Esophagus (tissue), 2 donors: ENCODE data around the gene CXADR. TPM values are rescaled to one million over a fixed set of nuclear protein-coding genes. Genes with fewer than 3 reads are reported as not detected.

Experiments
- H3K27ac ChIP-seq, 2 donors: one replicate each; pipeline ENCODE4 v1.5.1; 2013; ENCODE audit warnings: low read depth in 2 of 2, mild to moderate bottlenecking in 2 of 2, inconsistent platforms in 1 of 2, low read length in 1 of 2, moderate library complexity in 1 of 2
- H3K27me3 ChIP-seq, 2 donors: one replicate each; pipeline ENCODE4 v1.6.1; 2013; ENCODE audit warnings: low read length in 2 of 2, control low read depth in 1 of 2, mild to moderate bottlenecking in 1 of 2; ENCODE audit not compliant: insufficient read depth in 2 of 2, control insufficient read depth in 1 of 2
- H3K36me3 ChIP-seq, 2 donors: one replicate each; pipeline ENCODE4 v1.6.1; 2013; ENCODE audit warnings: low read length in 1 of 2; ENCODE audit not compliant: control insufficient read depth in 2 of 2, insufficient read depth in 2 of 2
- H3K4me1 ChIP-seq, 2 donors: one replicate each; pipeline ENCODE4 v1.6.1; 2013; ENCODE audit warnings: low read length in 1 of 2; ENCODE audit not compliant: control insufficient read depth in 2 of 2, insufficient read depth in 2 of 2
- H3K4me3 ChIP-seq, 2 donors: one replicate each; pipeline ENCODE4 v1.5.1; 2013; ENCODE audit warnings: low read length in 2 of 2, mild to moderate bottlenecking in 2 of 2, low read depth in 1 of 2, moderate library complexity in 1 of 2
- H3K9me3 ChIP-seq, 2 donors: one replicate each; pipeline ENCODE4 v1.6.1; 2013; ENCODE audit warnings: mild to moderate bottlenecking in 2 of 2, low read depth in 1 of 2, low read length in 1 of 2, moderate library complexity in 1 of 2; ENCODE audit not compliant: control insufficient read depth in 2 of 2, insufficient read depth in 1 of 2
- WGBS, 2 donors: extraction: QIAGEN DNeasy Blood & Tissue Kit; methylation state at CpG; one replicate each; pipeline ENCODE4 v1.1.7; 2013; 5-methylcytosine and 5-hydroxymethylcytosine counted together
- polyA plus RNA-seq, 2 donors: library from polyadenylated mRNA; stranded (reverse); fragments of 200-250 nt; gene quantifications; one replicate each; pipeline ENCODE4 v1.2.3, GENCODE V29; 2013
- donor health status: healthy with polysubstance abuse.
- donor health status: Bipolar disorder and iron deficiency.

CXADR gene
- polyA plus RNA-seq, 2 donors, result 9.7 to 9.8 TPM

DNA sequence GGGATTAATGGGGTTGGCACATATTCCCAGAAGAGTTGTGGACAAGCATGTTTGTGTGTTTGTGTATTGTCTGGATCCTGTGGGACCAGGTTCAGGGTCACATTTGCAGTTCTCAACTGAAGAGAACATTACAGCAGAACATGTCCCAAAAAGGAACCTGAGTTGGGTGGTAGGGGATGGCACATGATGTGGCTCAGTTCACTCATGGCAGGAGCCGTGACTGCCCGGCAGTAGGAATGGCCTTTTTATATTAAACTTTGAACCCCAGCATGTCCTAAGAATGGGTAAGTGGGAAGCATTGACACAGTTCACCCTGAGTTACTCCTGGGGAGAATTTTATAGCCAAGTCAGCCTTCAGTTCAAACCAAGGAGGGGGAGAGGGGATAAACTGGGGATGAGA lies 41.3 kb downstream of the CXADR start:
- Histone ChIP-seq H3K27ac (no peak overlapping the region), H3K4me3 (no peak overlapping the region), H3K36me3 (no peaks in the 10 kb centered on the region), H3K4me1 (no peaks in the 10 kb centered on the region), H3K27me3 (no peaks in the 10 kb centered on the region), H3K9me3 (no peaks in the 10 kb centered on the region)
- WGBS, 2 donors, result 46 to 91% methylated on average over 2 of the region's 2 CpGs

DNA sequence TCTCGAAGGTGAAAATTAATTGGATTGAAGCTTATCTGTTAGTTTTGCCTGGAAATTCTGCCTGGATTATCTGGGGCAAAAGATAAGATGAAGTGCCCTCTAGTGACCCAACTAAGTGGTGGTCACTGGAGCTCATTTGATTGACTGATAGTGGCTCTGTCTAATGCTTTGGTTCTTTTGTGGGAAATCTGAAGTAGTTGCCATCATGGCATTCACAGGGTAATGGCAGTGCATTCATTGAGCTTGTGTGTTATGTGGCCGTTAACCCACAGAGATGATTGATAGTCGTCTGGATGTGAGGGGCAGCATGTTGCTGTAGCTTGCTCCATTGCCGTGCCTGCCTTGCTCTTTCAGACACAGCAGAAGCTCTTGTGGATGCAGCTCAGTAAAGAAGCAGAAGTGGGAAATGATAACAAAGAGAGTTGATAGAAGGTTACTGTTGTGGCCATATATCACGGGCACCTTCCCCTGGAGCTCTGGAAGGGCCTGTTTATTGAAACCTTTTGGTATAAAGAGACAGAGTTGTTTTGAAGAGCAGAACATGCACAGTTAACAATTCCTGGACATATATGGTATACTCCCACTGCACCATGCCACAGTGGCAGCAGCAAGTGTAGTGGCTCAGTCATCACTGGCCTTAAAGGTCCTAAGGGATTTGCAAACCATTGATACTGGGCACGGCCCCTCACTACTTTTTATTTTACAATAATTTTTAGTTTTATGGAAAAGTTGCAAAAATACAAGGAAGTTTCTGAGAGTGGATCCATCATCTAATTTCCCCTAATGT lies 42.0 kb downstream of the CXADR start:
- H3K9me3 ChIP-seq, result no peaks in the 10 kb centered on the region
- H3K4me1 ChIP-seq, result no peaks in the 10 kb centered on the region
- WGBS, 2 donors, result 59 to 64% methylated on average over 6 of the region's 6 CpGs
- H3K36me3 ChIP-seq, result no peaks in the 10 kb centered on the region
- no peak overlapping the region for H3K4me3 ChIP-seq
- H3K27ac ChIP-seq, result no peak overlapping the region
- no peaks in the 10 kb centered on the region for H3K27me3 ChIP-seq

- no peaks in the 10 kb centered on the region for H3K9me3 ChIP-seq
- peaks cover 0 to 4% of the 10 kb centered on the region in 2 donors for H3K36me3 ChIP-seq
- H3K27ac ChIP-seq, result no peak overlapping the region
- no peaks in the 10 kb centered on the region for H3K27me3 ChIP-seq
- H3K4me1 ChIP-seq, result no peaks in the 10 kb centered on the region
- WGBS, 2 donors, result 75 to 85% methylated on average over 5 of the region's 5 CpGs
- no peak overlapping the region for H3K4me3 ChIP-seq
These were observed 47.7 kb downstream of the CXADR start for GRCh38 chr21:17560377-17561025.

GRCh38 chr21:17570786-17571185 lies 57.9 kb downstream of the CXADR start:
- Histone ChIP-seq H3K36me3 (no peaks in the 10 kb centered on the region), H3K27me3 (no peaks in the 10 kb centered on the region), H3K9me3 (no peaks in the 10 kb centered on the region), H3K27ac (no peak overlapping the region), H3K4me1 (no peaks in the 10 kb centered on the region), H3K4me3 (no peak overlapping the region)
- 86 to 87% methylated on average over 9 of the region's 9 CpGs for WGBS, 2 donors

DNA sequence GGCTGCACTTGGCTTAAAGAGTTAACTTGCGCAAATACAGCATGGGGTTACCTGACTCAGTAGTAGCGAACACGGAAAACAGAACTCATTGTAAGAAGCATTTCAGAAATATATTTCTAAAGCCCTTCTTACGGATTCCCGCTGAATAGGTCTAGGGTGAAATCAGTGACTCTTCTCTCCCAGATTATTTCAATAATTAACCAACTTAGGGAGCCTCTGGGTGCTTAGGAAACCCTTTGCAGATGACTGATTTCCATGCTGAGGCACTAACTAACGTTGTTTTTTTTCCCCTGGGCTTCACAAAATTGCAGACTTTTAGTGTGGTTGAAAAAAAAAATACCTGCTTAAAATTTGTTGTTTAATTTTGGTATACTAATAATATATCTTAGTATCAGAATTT lies 59.6 kb downstream of the CXADR start:
- Histone ChIP-seq H3K9me3 (no peaks in the 10 kb centered on the region), H3K36me3 (no peaks in the 10 kb centered on the region), H3K27me3 (no peaks in the 10 kb centered on the region), H3K4me3 (no peak overlapping the region), H3K4me1 (no peaks in the 10 kb centered on the region), H3K27ac (no peak overlapping the region)
- WGBS, 2 donors, result 81 to 93% methylated on average over 6 of the region's 6 CpGs

GRCh38 chr21:17575076-17575475 lies 62.2 kb downstream of the CXADR start:
- no peaks in the 10 kb centered on the region for H3K27me3 ChIP-seq
- no peak overlapping the region for H3K27ac ChIP-seq
- no peaks in the 10 kb centered on the region for H3K4me1 ChIP-seq
- H3K4me3 ChIP-seq, result no peak overlapping the region
- 93 to 96% methylated on average over 5 of the region's 5 CpGs for WGBS, 2 donors
- no peaks in the 10 kb centered on the region for H3K9me3 ChIP-seq
- no peaks in the 10 kb centered on the region for H3K36me3 ChIP-seq

- no peaks in the 10 kb centered on the region for H3K4me1 ChIP-seq
- 73 to 76% methylated on average over 5 of the region's 5 CpGs for WGBS, 2 donors
These were observed 63.4 kb downstream of the CXADR start for GRCh38 chr21:17576080-17576835.

DNA sequence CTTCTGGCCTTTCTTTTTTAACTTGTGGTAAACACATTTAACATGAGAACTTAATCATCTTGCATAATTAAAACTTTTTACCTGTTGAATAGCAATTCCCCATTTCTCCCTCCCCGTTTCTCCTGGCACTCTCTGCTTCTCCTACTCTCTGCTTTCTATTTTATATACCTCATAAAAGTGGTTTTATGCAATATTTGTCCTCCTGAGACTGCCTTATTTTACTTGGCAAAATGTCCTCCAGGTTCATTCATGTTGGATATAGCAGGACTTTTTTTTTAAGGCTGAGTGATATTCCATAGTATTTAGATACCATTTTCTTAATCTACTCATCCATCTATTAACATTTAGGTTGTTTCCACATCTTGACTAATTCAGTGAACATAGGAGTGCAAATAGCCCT lies 64.9 kb downstream of the CXADR start:
- H3K4me3 ChIP-seq, result no peak overlapping the region
- H3K36me3 ChIP-seq, result no peaks in the 10 kb centered on the region
- H3K9me3 ChIP-seq, result no peaks in the 10 kb centered on the region
- WGBS, 2 donors, result 81 to 88% methylated on average over 1 of the region's 1 CpG
- H3K27me3 ChIP-seq, result no peaks in the 10 kb centered on the region
- no peaks in the 10 kb centered on the region for H3K4me1 ChIP-seq
- H3K27ac ChIP-seq, result no peak overlapping the region

More at GRCh38 chr21:17576080-17576835, 63.4 kb downstream of the CXADR start:
- H3K27ac ChIP-seq, result no peak overlapping the region
- H3K36me3 ChIP-seq, result no peaks in the 10 kb centered on the region
- H3K4me3 ChIP-seq, result no peak overlapping the region
- H3K9me3 ChIP-seq, result no peaks in the 10 kb centered on the region
- no peaks in the 10 kb centered on the region for H3K27me3 ChIP-seq

GRCh38 chr21:17578162-17578561 lies 65.3 kb downstream of the CXADR start:
- Histone ChIP-seq H3K27ac (no peak overlapping the region), H3K27me3 (no peaks in the 10 kb centered on the region), H3K4me3 (no peak overlapping the region), H3K36me3 (no peaks in the 10 kb centered on the region), H3K4me1 (no peaks in the 10 kb centered on the region), H3K9me3 (no peaks in the 10 kb centered on the region)
- WGBS, 2 donors, result 85 to 87% methylated on average over 2 of the region's 2 CpGs
